ENCODE measurements around the gene RTRAF. TPM values are rescaled to one million over a fixed set of nuclear protein-coding genes. Genes with fewer than 3 reads are reported as not detected.

The RTRAF gene
- total RNA-seq, 1 donor from 2014 or later: 309 TPM

- Mint-ChIP-seq H3K4me1 (peaks cover 44% of the 10 kb centered on the region), H3K27me3 (ENCODE audit: low read depth) (no peaks in the 10 kb centered on the region), H3K27ac (ENCODE audit: unreplicated experiment) (no peak overlapping the region), H3K36me3 (ENCODE audit: low read depth) (peaks cover 5% of the 10 kb centered on the region), H3K9me3 (peaks cover 4% of the 10 kb centered on the region), H3K4me3 (no peak overlapping the region)
- no peak for DNase-seq (ENCODE audit: low read depth, low spot score)
- no peak for TF ChIP-seq CTCF (conservative IDR thresholded peaks at IDR 0.05)
These were observed 10.7 kb upstream of the RTRAF start for GRCh38 chr14:51978681-51979085.

GRCh38 chr14:51979088-51979709, 10.1 kb upstream of the RTRAF start:
- Mint-ChIP-seq H3K4me3 (no peak overlapping the region), H3K27me3 (ENCODE audit: low read depth) (no peaks in the 10 kb centered on the region), H3K9me3 (peaks cover 6% of the 10 kb centered on the region), H3K4me1 (peaks cover 43% of the 10 kb centered on the region), H3K27ac (ENCODE audit: unreplicated experiment) (no peak overlapping the region), H3K36me3 (ENCODE audit: low read depth) (peaks cover 2% of the 10 kb centered on the region)
- peak; percentile 97 for DNase-seq (ENCODE audit: low read depth, low spot score)
- peak; percentile 95 for TF ChIP-seq CTCF (conservative IDR thresholded peaks at IDR 0.05)

GRCh38 chr14:51981218-51981854, 8.0 kb upstream of the RTRAF start:
- peaks cover 6% of the 10 kb centered on the region for H3K9me3 Mint-ChIP-seq
- no peak overlapping the region for H3K27ac Mint-ChIP-seq (ENCODE audit: unreplicated experiment)
- H3K36me3 Mint-ChIP-seq (ENCODE audit: low read depth): no peaks in the 10 kb centered on the region
- H3K27me3 Mint-ChIP-seq (ENCODE audit: low read depth): no peaks in the 10 kb centered on the region
- TF ChIP-seq CTCF (conservative IDR thresholded peaks at IDR 0.05): no peak
- H3K4me3 Mint-ChIP-seq: no peak overlapping the region
- peaks cover 30% of the 10 kb centered on the region for H3K4me1 Mint-ChIP-seq
- DNase-seq (ENCODE audit: low read depth, low spot score): no peak

GRCh38 chr14:51988221-51988620, 1.1 kb upstream of the RTRAF start:
- no peak for TF ChIP-seq CTCF (conservative IDR thresholded peaks at IDR 0.05)
- H3K36me3 Mint-ChIP-seq (ENCODE audit: low read depth): no peaks in the 10 kb centered on the region
- peaks cover 5% of the 10 kb centered on the region for H3K9me3 Mint-ChIP-seq
- no peaks in the 10 kb centered on the region for H3K27me3 Mint-ChIP-seq (ENCODE audit: low read depth)
- no peak overlapping the region for H3K27ac Mint-ChIP-seq (ENCODE audit: unreplicated experiment)
- peaks cover 38% of the 10 kb centered on the region for H3K4me1 Mint-ChIP-seq
- peak overlapping the region; percentile 98 for H3K4me3 Mint-ChIP-seq
- no peak for DNase-seq (ENCODE audit: low read depth, low spot score)

- Mint-ChIP-seq H3K9me3 (no peaks in the 10 kb centered on the region), H3K4me3 (peak overlapping the region; percentile 98), H3K4me1 (peaks cover 35% of the 10 kb centered on the region), H3K27ac (ENCODE audit: unreplicated experiment) (no peak overlapping the region), H3K27me3 (ENCODE audit: low read depth) (no peaks in the 10 kb centered on the region), H3K36me3 (ENCODE audit: low read depth) (peaks cover 2% of the 10 kb centered on the region)
- no peak for DNase-seq (ENCODE audit: low read depth, low spot score)
- TF ChIP-seq CTCF (conservative IDR thresholded peaks at IDR 0.05): no peak
These were observed 1.1 kb downstream of the RTRAF start for GRCh38 chr14:51990488-51990887.

Measured in neural crest cell (in vitro differentiated cells).